Suprapubic skin (tissue), 4 donors: ENCODE measurements around the gene OSBPL8.

Source experiments
- EP300 ChIP-seq: sonication (generic); formaldehyde crosslinking; IDR thresholded peaks from one replicate; pipeline ENCODE4 v1.6.1; 2017; ENCODE audit warnings: antibody characterized with exemption
- POLR2A ChIP-seq, 2 donors: fragments of 450-650 bp; IDR thresholded peaks; one replicate each; pipeline ENCODE4 v1.6.1; 2017; ENCODE audit warnings: antibody characterized with exemption in 2 of 2, mild to moderate bottlenecking in 2 of 2, moderate library complexity in 2 of 2
- POLR2AphosphoS5 ChIP-seq, 3 donors: sonication (generic); formaldehyde crosslinking; IDR thresholded peaks; one replicate each; pipeline ENCODE4 v1.6.1; 2017; ENCODE audit warnings: antibody characterized with exemption in 3 of 3
- TF ChIP-seq, protein P1 (sequence below), 2 donors: fragments of 200-600 bp in 1 of 2; fragments of 450-650 bp in 1 of 2; sonication (generic) in 1 of 2; IDR thresholded peaks; one replicate each; pipeline ENCODE4 v1.5.1; 2016 to 2019; ENCODE audit warnings: antibody characterized with exemption in 2 of 2, mild to moderate bottlenecking in 1 of 2, moderate library complexity in 1 of 2

DNA sequence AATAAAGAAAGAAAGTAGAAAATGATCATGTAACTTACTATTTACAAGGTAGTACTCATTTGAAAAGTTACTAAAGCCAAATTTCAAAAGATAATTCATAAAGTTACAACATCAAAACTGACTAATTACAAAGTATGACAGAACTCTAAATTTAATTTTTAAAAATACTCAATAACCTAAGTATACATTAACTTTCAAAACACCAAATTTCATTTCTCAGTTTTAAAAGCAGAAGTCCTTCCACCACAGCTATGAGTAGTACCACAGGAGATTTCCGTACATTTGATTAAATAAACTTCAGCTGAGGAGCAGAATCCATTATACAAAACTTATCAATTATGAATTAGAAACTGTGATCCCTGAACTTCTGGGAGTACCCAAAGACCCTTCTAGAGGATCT is 110.6 kb downstream of the OSBPL8 start:
- TF ChIP-seq, protein P1, sequence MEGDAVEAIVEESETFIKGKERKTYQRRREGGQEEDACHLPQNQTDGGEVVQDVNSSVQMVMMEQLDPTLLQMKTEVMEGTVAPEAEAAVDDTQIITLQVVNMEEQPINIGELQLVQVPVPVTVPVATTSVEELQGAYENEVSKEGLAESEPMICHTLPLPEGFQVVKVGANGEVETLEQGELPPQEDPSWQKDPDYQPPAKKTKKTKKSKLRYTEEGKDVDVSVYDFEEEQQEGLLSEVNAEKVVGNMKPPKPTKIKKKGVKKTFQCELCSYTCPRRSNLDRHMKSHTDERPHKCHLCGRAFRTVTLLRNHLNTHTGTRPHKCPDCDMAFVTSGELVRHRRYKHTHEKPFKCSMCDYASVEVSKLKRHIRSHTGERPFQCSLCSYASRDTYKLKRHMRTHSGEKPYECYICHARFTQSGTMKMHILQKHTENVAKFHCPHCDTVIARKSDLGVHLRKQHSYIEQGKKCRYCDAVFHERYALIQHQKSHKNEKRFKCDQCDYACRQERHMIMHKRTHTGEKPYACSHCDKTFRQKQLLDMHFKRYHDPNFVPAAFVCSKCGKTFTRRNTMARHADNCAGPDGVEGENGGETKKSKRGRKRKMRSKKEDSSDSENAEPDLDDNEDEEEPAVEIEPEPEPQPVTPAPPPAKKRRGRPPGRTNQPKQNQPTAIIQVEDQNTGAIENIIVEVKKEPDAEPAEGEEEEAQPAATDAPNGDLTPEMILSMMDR (IDR thresholded peaks at IDR 0.05): no peak
- TF ChIP-seq POLR2AphosphoS5 (IDR thresholded peaks at IDR 0.05): no peak
- no peak for TF ChIP-seq POLR2A (IDR thresholded peaks at IDR 0.05)
- TF ChIP-seq EP300: no peak
